Choroid plexus epithelial cell (primary cell): ENCODE measurements around the gene RASGEF1C.

Experiments
- DNase-seq: peaks from one replicate; pipeline ENCODE4 v3.0.0-alpha.2; 2010; ENCODE audit warnings: low read depth
- H3K4me3 ChIP-seq: 2 replicates; pipeline ENCODE4 v1.5.1; 2011; ENCODE audit warnings: low read depth, mild to moderate bottlenecking, control low read depth, low read length, moderate library complexity
- TF ChIP-seq, protein P1 (sequence below): conservative IDR thresholded peaks from 2 replicates; pipeline ENCODE4 v1.5.1; 2011; ENCODE audit warnings: low read depth, mild to moderate bottlenecking, control low read depth, inconsistent platforms, low read length, moderate library complexity

RASGEF1C gene

DNA sequence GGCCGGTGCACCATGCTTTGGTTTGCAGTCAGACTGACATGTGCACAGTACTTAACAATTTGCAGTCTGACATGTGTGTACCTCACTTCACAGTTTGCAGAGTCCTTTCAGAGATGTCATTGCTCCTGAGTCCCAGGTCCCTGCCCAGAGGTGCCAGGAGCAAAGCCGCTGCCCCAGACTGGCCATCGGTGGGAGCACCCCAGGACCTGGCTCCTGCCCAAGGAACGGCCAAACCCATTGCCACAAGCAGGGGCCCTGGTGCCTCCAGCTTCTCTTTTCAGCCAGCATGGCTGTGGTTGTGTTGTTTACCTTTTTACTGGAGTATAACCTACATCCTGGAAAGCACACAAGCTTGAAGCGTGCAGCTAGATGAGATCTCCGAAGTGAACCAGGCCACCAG, 28.6 kb downstream of the RASGEF1C start:
- TF ChIP-seq, protein P1, sequence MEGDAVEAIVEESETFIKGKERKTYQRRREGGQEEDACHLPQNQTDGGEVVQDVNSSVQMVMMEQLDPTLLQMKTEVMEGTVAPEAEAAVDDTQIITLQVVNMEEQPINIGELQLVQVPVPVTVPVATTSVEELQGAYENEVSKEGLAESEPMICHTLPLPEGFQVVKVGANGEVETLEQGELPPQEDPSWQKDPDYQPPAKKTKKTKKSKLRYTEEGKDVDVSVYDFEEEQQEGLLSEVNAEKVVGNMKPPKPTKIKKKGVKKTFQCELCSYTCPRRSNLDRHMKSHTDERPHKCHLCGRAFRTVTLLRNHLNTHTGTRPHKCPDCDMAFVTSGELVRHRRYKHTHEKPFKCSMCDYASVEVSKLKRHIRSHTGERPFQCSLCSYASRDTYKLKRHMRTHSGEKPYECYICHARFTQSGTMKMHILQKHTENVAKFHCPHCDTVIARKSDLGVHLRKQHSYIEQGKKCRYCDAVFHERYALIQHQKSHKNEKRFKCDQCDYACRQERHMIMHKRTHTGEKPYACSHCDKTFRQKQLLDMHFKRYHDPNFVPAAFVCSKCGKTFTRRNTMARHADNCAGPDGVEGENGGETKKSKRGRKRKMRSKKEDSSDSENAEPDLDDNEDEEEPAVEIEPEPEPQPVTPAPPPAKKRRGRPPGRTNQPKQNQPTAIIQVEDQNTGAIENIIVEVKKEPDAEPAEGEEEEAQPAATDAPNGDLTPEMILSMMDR: no peak
- no peak overlapping the region for H3K4me3 ChIP-seq
- no peak for DNase-seq

DNA sequence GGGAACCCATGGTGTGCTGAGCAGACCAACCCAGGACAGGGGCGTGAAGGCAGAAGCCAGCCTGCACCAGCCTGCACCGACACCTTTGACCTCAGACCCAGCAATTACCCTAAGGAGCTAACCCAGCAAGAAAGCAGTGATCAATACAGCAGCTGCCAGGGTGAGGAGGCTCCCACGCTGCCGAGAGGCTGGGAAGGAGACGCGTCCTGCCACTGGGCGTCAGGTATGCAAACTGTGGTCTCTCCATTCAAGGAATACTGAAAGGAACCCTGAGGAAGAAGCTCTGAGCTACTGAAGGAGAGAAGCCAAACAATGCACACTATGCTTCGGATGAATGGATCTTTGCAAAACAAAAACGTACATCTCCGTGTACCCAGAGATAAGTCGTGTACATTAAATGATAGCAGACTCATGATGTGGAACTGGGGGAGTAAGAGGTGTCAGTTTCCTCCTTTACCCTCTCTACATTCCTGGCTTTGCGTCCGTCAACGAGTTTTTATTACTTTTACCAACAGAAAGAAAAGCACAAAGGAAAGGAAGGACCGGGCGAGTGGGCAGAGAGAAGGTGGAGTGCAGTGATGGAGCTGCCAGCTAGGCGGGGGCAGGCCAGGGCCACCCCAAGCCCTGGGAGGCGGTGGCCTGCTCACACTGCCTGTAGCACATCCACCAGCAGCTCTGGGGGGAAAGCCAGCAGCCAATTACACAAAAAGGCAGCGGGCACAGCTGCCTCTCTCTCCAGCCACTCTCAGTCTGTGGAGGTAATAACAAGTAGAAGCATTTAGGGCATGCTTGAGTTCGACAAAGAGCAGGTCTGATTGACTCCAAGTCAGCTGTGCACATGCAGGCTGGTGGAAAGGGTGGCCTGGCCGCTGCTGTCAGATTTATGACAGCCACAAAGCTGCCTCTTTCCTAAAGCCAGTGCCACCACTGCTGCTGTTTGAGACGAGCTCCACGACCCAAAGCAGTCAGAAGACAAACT, 29.3 kb downstream of the RASGEF1C start:
- H3K4me3 ChIP-seq: no peak overlapping the region
- TF ChIP-seq, protein P1: no peak
- no peak for DNase-seq

DNA sequence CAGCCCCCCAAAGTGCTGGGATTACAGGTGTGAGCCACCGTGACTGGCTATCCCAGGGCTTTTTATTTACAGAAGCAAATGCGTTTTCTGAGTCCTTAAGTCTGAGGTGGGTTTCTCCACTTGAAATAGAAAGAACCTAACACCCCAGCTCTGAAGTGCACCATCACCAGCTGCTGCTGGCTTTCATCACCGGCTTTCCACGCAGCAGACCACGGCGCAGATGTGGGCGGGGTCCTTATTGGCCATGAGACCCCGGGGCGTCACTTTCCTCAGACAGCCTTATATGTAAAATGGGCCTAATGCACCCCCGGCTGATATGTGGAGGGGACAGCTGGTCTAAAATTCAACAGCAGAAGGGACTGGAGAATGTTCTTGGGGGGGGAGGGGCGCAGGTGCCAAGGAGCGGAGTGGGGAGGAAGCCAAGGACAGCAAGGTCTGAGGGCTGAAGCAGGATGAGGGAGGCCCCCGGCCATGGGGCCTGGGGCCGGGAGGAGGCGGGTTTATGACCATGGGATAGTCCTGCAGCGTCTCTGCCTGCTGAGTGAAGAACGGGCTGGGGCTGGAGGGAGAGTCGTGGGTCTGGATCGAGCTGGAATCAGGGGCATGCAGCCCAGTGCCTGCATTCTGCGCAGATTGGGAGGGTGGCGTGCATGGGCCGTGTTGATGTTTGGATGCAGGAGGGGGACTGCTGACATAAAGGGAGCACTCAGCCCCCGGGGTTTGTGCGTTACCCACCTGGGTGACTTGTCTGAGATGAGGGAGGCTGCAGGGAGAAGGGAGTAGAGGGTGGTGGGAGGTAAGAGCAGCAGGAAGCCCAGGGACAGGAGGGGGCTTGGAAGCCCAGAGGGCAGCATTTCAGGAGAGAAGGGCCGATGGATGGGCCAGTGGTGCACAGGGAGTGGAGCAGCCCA, 30.2 kb downstream of the RASGEF1C start:
- no peak for DNase-seq
- H3K4me3 ChIP-seq: no peak overlapping the region
- TF ChIP-seq, protein P1: no peak

DNA sequence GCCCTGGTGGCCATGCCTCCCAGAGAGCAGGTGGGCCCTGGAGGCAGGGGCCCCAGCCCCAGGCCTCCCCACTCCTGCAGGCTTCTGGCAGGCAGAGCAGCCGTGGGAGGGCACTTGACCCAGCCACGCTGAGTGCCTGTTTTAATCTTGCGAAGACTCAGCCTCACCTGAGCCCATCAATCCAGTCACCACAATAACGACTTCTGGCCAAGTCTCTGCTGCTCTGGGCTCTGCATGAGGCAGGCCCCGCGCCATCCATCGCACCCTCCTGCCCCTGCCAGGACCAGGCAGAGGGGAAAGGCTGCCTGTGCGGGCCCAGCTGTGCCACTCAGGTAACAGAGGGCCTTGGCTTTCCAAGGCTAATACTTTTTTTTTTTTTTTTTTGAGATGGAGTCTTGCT, 32.8 kb downstream of the RASGEF1C start:
- no peak overlapping the region for H3K4me3 ChIP-seq
- DNase-seq: no peak
- TF ChIP-seq, protein P1: no peak

DNA sequence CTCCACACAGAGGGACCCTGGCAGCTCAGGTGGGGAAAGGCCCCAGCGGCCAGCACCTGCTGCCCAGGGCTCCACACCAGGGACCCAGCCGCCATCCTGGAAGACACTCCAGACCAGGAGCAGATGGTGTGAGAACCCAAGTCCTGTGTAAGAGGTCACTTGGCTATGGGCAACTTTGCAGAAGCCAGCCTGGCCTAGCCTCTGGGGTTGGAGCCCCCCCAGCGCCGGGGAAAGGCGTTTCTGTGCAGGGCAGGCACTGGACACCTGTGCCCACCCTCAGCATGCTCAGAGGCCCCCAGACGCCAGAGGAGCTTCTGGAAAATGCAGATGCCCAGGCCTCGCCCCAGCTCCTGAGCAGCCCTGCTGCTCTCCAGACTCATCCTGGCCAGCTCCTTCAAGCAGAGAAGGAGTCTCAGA, 34.0 kb downstream of the RASGEF1C start:
- TF ChIP-seq, protein P1: no peak
- DNase-seq: no peak
- H3K4me3 ChIP-seq: no peak overlapping the region

DNA sequence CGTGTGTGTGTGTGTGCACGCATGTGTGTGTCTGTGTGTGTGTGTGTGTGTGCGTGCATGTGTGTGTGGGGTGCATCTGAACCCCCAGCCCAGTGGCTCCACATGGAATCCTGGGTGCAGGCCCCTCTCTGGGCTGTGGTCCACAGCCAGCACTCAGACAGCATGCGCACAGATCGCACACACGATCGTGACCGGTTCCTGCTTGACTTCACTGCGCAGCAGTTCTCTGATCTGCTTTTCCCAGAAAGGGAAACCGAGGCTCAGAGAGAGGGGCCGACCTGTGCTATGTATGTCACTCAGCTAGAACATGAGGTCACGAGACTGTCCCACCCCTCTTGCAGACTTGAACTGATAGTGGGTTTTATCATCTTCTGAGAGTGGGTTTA, 34.4 kb downstream of the RASGEF1C start:
- no peak overlapping the region for H3K4me3 ChIP-seq
- no peak for DNase-seq
- TF ChIP-seq, protein P1: no peak
